Central memory CD8-positive, alpha-beta T cell (primary cell): ENCODE data around the gene LRRN2.
"Not testable (repeated sequence)": the region's sequence is repeated elsewhere in the genome, so short reads cannot be mapped to it uniquely, and the experiment has no call there.

Experiments used
- ATAC-seq: fragments of 150-1000 bp; cut with Tn5 transposase; replicated peaks from 2 replicates; pipeline ENCODE4 v1.10.0; 2022; ENCODE audit warnings: mild to moderate bottlenecking, moderate FRiP score, moderate number of reproducible peaks; ENCODE audit not compliant: poor library complexity, severe bottlenecking; ENCODE audit errors: extremely low read depth
- DNase-seq, 2 donors: peaks; one replicate each; pipeline ENCODE4 v3.0.0; 2021; ENCODE audit warnings: low spot score in 2 of 2
- H3K27ac Mint-ChIP-seq: one replicate; pipeline ENCODE4 v1.8.0; 2022; ENCODE audit warnings: low read depth, mild to moderate bottlenecking, moderate library complexity, mixed read lengths
- H3K27me3 Mint-ChIP-seq: one replicate; pipeline ENCODE4 v1.8.0; 2022; ENCODE audit warnings: mixed read lengths
- H3K36me3 Mint-ChIP-seq: one replicate; pipeline ENCODE4 v1.8.0; 2022; ENCODE audit warnings: mild to moderate bottlenecking, moderate library complexity, mixed read lengths; ENCODE audit not compliant: insufficient read depth
- H3K4me1 Mint-ChIP-seq: one replicate; pipeline ENCODE4 v1.8.0; 2022; ENCODE audit warnings: mixed read lengths
- H3K4me3 Mint-ChIP-seq: one replicate; pipeline ENCODE4 v1.8.0; 2022; ENCODE audit warnings: mild to moderate bottlenecking, moderate library complexity, mixed read lengths
- H3K9me3 Mint-ChIP-seq: one replicate; pipeline ENCODE4 v1.8.0; 2022; ENCODE audit warnings: mixed read lengths

LRRN2 gene

DNA sequence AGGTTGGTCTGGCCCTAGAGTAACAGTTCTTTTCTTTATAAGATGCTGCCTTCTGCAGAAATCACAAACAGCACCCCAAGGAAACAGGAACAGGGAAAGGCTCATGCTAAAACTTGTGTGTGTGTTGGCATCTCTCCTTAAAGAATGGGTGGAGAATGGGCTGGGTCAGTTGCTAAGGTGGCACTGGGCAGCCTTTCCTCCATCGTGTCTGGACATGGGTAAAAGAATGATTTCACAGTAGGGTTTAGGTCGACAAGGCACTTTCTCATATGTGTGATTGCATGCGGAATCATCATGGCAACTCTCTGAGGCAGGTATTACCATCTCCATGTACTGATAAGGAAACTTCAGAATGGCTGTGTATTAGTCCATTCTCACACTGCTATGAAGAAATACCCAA lies 40.3 kb downstream of the LRRN2 start:
- no peak overlapping the region for H3K4me3 Mint-ChIP-seq
- no peak for ATAC-seq
- peaks cover 2% of the 10 kb centered on the region for H3K36me3 Mint-ChIP-seq
- H3K27me3 Mint-ChIP-seq = peaks cover 32% of the 10 kb centered on the region
- no peak for DNase-seq
- H3K27ac Mint-ChIP-seq = no peak overlapping the region
- no peaks in the 10 kb centered on the region for H3K9me3 Mint-ChIP-seq
- H3K4me1 Mint-ChIP-seq = peaks cover 5% of the 10 kb centered on the region

DNA sequence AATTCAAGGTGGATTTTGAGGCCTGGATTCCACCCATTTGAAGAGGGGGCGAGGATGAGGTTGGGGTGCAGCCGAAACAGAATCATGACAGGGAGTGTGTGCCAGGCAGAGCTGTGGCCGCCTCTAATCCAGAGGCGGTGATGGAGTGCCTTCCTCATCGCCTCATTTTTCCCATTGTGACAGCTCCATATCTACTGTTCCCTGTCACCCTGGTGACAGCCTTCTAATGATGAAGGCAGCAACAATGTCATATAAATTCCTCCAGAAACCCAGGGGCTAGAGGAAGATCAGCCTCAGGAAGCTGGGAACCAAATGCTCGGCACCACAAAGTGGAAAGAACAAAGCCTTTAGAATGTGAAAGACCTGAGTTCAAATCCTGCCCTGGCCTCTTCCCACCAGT lies 42.0 kb downstream of the LRRN2 start:
- Mint-ChIP-seq H3K4me3 (no peak overlapping the region), H3K9me3 (no peaks in the 10 kb centered on the region), H3K27me3 (peaks cover 32% of the 10 kb centered on the region), H3K36me3 (peaks cover 1% of the 10 kb centered on the region), H3K27ac (no peak overlapping the region), H3K4me1 (peaks cover 5% of the 10 kb centered on the region)
- DNase-seq (no peak), ATAC-seq (no peak)

DNA sequence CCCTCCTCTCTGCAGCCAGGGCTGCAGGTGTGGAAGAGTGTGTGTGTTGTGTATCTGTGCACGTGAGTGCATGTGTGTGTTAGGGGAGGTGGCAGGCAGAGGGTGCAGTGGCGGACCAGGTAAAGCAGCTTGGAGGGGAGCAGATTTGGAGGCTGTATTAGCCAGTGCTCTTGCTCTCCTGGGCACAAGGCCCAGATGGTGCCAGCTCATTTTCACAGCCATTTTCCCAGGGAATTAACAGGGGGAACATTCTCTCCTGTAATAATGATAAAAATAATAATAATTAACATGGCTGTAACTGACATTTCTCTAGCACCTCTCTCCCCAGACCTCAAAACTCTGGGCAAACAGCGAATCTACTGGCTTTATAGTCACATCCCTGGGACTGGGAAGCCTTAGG lies 43.6 kb downstream of the LRRN2 start:
- Mint-ChIP-seq H3K9me3 (no peaks in the 10 kb centered on the region), H3K4me1 (no peaks in the 10 kb centered on the region), H3K4me3 (no peak overlapping the region), H3K27me3 (peaks cover 32% of the 10 kb centered on the region), H3K27ac (no peak overlapping the region), H3K36me3 (peaks cover 1% of the 10 kb centered on the region)
- DNase-seq = no peak
- no peak for ATAC-seq

DNA sequence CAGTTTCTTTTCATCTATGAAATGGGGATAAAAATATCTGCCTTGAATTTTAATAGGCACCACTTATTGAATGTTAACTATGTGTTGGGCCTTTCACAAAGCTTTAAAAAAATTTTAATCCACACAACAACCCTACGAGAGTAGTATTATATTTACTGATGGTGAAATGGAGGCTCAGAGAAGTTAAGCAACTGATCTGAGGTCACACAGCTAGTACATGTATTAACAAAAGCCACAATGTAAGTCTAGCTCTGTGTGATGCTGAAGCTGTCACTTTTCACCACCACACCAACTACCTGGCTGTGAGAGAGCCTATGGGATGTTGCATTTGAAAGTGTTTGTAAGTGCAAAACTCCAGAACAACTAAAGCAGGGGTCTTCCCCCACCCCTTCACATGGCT lies 44.1 kb downstream of the LRRN2 start:
- H3K27ac Mint-ChIP-seq = no peak overlapping the region

DNA sequence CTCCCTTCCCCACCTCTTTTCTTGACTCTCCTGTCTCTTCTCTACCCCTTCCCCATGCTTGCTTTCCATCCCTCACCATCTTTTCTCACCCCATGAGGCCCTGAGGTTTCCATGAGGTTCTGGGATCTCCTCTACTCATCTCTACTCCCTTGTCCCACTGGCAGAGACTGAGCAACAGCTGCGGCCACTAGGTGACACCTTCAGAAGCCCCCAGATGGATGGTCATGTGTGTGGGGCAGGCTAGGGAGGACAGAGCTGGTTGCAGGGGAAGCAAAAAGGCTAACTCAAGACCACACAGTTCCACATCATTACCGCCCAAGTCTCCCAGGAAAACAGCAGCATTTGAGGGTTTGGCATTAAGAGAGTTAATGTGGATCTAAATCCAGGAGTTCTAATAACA lies 45.0 kb downstream of the LRRN2 start:
- Mint-ChIP-seq H3K4me1 (no peaks in the 10 kb centered on the region), H3K9me3 (no peaks in the 10 kb centered on the region), H3K36me3 (peaks cover 1% of the 10 kb centered on the region), H3K27me3 (peaks cover 24% of the 10 kb centered on the region), H3K4me3 (no peak overlapping the region), H3K27ac (no peak overlapping the region)
- no peak for DNase-seq
- ATAC-seq = no peak

More for the DNA sequence above, 44.1 kb downstream of the LRRN2 start:
- DNase-seq (no peak), ATAC-seq (no peak)
- Mint-ChIP-seq H3K27me3 (peaks cover 32% of the 10 kb centered on the region), H3K9me3 (no peaks in the 10 kb centered on the region), H3K4me1 (no peaks in the 10 kb centered on the region), H3K4me3 (no peak overlapping the region), H3K36me3 (peaks cover 1% of the 10 kb centered on the region)

DNA sequence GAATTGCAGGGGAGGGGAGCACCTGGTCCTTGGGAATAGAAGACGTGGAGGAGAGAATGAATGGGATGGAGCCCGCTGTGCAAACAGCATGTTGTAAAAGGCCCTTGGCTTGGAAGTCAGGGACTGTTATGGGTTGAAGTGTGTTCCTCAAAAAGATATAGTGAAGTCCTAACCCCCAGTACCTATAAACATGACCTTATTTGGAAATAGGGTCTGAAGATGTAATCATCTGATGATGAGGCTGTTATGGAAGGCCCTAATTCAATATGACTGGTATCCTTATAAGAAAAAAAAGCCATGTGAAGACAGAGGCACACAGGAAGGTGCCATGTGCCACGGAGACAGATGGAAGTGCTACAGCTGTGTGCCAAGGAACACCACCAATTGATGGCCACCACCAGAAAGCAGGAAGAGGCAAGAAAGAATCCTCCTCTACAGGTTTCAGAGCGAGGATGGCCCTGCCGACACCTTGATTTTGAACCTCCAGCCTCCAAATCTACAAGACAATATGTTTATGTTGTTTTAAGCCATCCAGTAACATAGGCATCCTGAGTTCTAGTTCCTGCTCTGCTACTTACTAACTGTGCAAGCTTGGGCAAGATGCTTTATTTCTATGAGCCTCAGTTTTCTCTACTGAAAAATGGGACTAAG lies 51.2 kb downstream of the LRRN2 start:
- no peak for DNase-seq
- Mint-ChIP-seq H3K9me3 (no peaks in the 10 kb centered on the region), H3K4me1 (no peaks in the 10 kb centered on the region), H3K4me3 (no peak overlapping the region), H3K27me3 (peaks cover 40% of the 10 kb centered on the region), H3K36me3 (no peaks in the 10 kb centered on the region), H3K27ac (no peak overlapping the region)
- no peak for ATAC-seq

DNA sequence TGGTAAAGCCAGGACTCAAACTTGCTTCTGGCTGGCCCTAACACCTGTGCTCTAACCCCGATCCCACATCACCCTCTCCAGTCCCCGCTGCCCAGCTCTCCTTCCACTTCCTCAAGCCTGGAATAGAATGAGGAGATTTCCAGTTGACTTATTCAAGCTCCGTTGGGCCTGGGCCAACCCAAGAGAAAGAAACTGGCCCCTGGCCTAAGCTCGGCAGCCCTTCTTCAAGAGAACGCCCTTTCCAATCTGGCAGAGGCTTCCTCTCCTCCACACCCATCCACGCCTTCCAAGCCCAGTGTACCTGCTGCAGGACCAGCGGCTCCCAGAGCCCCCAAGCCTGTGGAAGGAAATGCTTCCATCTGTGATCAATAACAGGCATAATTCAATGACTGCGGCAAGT lies 51.9 kb downstream of the LRRN2 start:
- H3K4me1 Mint-ChIP-seq = no peaks in the 10 kb centered on the region
- DNase-seq (no peak), ATAC-seq (no peak)
- no peaks in the 10 kb centered on the region for H3K9me3 Mint-ChIP-seq
- no peak overlapping the region for H3K4me3 Mint-ChIP-seq
- H3K36me3 Mint-ChIP-seq = no peaks in the 10 kb centered on the region
- no peak overlapping the region for H3K27ac Mint-ChIP-seq
- peaks cover 47% of the 10 kb centered on the region for H3K27me3 Mint-ChIP-seq

DNA sequence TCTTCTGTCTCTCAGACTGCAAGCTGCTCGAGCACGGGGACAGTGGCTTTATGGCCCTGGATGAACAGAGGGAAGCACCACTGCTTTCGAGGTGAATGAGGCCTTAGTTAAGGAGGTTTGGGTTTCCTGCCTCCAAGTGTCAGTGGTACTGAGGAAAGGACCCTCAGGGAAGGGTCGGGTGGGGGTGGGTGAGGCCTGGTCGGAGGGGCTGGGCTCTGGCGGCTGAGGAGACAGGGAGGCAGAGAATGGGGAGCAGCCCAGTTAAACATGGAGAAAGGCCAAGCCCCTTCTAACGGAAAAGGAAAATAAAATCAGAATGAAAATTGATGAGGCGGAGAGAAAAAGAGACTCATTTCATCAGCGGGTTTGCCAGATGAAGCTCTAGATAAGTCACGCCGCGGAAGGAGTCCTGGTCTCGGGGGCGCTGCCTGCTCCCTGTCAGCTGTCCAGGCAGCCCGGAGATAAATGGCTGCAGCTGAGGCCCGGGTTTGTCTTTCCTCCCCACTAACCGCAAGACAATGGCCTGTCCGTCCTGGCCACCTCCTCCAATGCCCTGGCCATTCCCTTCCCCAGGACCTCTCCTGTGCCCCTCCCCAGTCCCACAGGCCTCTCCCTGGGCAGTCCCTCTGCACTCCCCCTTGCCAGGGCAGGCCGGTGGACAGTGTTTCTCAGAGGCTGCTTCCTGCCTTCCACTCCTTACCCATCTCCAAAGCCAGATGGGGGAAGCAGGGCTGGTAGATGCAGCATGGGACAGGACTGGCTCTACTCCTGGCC lies 55.2 kb downstream of the LRRN2 start:
- no peaks in the 10 kb centered on the region for H3K9me3 Mint-ChIP-seq
- H3K27me3 Mint-ChIP-seq = peaks cover 54% of the 10 kb centered on the region
- H3K36me3 Mint-ChIP-seq = no peaks in the 10 kb centered on the region
- no peak overlapping the region for H3K4me3 Mint-ChIP-seq
- no peaks in the 10 kb centered on the region for H3K4me1 Mint-ChIP-seq
- no peak for ATAC-seq
- no peak overlapping the region for H3K27ac Mint-ChIP-seq
- DNase-seq = no peak

DNA sequence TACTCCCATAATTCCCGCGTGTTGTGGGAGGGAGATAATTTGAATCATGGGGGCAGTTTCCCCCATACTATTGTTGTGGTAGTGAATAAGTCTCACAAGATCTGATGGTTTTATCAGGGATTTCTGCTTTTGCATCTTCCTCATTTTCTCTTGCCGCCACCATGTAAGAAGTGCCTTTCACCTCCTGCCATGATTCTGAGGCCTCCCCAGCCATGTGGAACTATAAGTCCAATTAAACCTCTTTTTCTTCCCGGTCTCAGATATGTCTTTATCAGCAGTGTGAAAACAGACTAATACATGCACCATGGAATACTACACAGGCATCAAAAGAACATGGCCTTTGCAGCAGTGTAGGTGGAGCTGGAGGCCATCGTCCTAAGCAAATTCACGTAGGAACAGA lies 56.1 kb downstream of the LRRN2 start:
- not testable (repeated sequence) for DNase-seq, H3K9me3 Mint-ChIP-seq, H3K4me3 Mint-ChIP-seq, ATAC-seq, H3K27ac Mint-ChIP-seq, H3K36me3 Mint-ChIP-seq, H3K4me1 Mint-ChIP-seq
- peaks cover 51% of the 10 kb centered on the region for H3K27me3 Mint-ChIP-seq

DNA sequence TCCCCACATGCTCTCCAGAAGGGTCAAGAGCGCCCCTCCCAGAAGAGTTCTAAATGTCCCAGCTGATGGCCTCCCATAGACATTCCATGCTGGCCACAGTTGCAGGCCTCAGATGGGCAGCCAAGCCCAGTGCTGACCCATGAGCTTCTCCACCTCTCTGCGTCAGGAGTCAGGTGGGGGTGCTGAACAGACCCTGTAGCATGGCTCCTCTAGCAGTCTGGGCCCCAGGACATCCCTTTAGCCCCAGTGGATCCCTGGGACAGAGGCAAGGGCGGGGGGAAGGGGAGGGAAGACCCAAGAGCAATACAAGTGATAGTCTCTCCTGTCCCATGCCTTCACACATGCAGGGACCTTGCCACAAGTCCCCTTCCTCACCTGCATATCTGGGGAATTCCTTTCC lies 56.7 kb downstream of the LRRN2 start:
- DNase-seq (no peak), ATAC-seq (no peak)
- no peaks in the 10 kb centered on the region for H3K4me1 Mint-ChIP-seq
- H3K36me3 Mint-ChIP-seq = no peaks in the 10 kb centered on the region
- H3K4me3 Mint-ChIP-seq = no peak overlapping the region
- H3K9me3 Mint-ChIP-seq = no peaks in the 10 kb centered on the region
- no peak overlapping the region for H3K27ac Mint-ChIP-seq
- peaks cover 45% of the 10 kb centered on the region for H3K27me3 Mint-ChIP-seq

DNA sequence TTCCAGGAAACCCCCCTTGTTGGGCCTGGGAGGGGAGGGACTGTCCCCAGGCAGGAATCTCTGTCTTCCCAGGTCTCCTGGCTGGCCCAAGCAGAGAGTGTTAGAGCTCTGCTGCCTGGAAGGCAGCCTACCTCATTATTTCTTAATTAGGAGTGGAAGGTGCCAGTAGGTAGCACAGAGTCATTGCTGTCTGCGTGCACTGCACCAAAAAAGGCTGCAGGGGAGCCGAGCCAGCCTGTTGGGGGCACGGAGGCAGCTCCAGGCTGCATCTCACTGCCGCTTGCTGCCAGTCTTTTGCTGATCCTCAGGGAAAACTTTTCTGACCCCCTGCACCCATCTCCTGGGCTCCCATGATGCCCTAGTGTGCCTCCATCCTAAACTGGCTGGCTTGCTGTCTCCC lies 58.1 kb downstream of the LRRN2 start:
- ATAC-seq = no peak
- no peaks in the 10 kb centered on the region for H3K36me3 Mint-ChIP-seq

DNA sequence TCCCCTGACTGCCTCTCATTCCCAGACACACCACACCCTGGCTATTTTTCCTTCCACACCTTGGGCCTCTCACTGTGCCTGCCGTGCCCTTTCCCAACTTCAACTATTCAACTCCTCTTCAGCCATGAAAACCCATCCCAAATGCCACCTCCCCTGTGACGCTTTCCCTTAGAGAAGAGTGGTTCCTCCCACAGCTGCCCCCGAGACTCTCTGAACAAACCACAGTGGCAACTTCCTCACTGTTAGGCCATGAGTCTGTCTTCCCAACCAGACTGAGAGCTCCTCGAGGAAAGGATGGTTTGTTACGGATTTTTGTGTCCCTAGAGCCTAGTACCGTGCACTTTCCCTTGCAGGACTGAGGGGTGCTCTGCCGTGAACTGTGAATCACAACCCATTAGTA lies 59.2 kb downstream of the LRRN2 start:
- no peaks in the 10 kb centered on the region for H3K36me3 Mint-ChIP-seq
- H3K27me3 Mint-ChIP-seq = peaks cover 34% of the 10 kb centered on the region
- no peak overlapping the region for H3K4me3 Mint-ChIP-seq
- H3K27ac Mint-ChIP-seq = peak overlapping the region; percentile 12
- ATAC-seq = no peak
- no peaks in the 10 kb centered on the region for H3K9me3 Mint-ChIP-seq
- no peaks in the 10 kb centered on the region for H3K4me1 Mint-ChIP-seq
- DNase-seq = no peak

More for the DNA sequence above, 58.1 kb downstream of the LRRN2 start:
- DNase-seq = no peak
- peaks cover 40% of the 10 kb centered on the region for H3K27me3 Mint-ChIP-seq
- H3K9me3 Mint-ChIP-seq = no peaks in the 10 kb centered on the region
- no peak overlapping the region for H3K4me3 Mint-ChIP-seq
- no peaks in the 10 kb centered on the region for H3K4me1 Mint-ChIP-seq
- H3K27ac Mint-ChIP-seq = no peak overlapping the region

DNA sequence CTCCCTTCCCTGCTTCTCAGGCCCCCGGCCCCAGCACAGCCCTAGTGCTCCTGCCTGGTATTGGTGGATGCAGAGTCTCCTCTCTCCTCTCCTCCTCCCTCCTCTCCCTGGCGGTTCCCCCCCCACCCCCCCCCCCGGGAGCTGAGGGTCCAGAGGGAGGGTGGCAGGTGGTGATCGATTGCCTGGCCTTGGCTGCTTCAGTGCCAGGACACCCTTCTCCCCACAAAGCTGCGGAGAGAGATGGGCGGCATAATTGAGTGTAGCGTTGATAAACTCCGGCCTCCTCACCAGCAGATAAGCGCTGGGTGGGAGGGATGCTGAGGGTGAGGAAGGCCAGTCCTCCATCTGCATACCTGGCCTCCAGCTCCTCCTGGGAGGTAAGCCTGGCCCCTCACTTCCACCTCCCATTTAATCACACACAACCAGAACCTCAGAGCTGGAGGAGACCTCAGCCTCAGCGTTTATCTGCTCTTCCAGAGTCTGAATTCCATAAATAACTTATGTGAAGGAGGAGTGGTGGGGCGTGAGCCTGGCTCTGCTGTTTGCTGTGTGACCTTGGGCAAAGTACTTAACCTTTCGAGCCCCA lies 60.8 kb downstream of the LRRN2 start:
- peaks cover 18% of the 10 kb centered on the region for H3K27me3 Mint-ChIP-seq
- H3K27ac Mint-ChIP-seq = no peak overlapping the region
- DNase-seq (no peak), ATAC-seq (no peak)
- no peaks in the 10 kb centered on the region for H3K4me1 Mint-ChIP-seq
- H3K4me3 Mint-ChIP-seq = no peak overlapping the region
- no peaks in the 10 kb centered on the region for H3K36me3 Mint-ChIP-seq
- no peaks in the 10 kb centered on the region for H3K9me3 Mint-ChIP-seq
